Inferior parietal cortex (tissue), 1 donor: ENCODE data around the gene GARNL3.

Experiments used
- DNase-seq: peaks from one replicate; pipeline ENCODE4 v3.0.0-alpha.2; 2016; ENCODE audit errors: extremely low spot score

The GARNL3 gene

GRCh38 chr9:127437497-127438264 is 173.1 kb downstream of the GARNL3 start:
- DNase-seq, result no peak

DNA sequence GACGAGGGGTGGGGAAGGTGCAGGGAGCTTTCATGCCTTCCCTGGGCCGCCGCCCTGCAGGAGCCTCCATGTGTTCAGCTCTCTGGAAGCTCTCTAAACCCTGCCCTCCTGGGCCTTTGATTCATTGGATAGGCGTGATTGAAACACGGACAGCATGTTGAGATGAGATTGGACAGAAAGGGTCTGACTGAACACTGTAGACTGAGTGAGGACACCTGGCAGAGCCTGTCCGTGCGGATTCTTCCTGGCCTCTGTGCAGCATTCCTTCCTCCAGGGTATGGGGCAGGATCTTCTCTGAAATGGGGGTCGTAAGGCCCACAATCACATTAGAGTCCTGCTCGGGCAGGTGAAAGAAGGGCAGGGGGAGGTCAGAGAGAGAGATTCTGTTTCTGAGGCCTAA is 173.8 kb downstream of the GARNL3 start:
- DNase-seq, result no peak
